ENCODE results near the gene CRHR1.

- no peak for TF ChIP-seq CTCF (IDR thresholded peaks at IDR 0.05)
- TF ChIP-seq EP300 (IDR thresholded peaks at IDR 0.05), result no peak
Observed at GRCh38 chr17:45851022-45851421, 66.9 kb downstream of the CRHR1 start.
